Measurements from ENCODE around the gene SASH3. TPM values are rescaled to one million over a fixed set of nuclear protein-coding genes. Genes with fewer than 3 reads are reported as not detected.

SASH3 gene
- total and polyA plus RNA-seq, 2 experiments from 2014 or later: 0.06 TPM; not detected in 1

DNA sequence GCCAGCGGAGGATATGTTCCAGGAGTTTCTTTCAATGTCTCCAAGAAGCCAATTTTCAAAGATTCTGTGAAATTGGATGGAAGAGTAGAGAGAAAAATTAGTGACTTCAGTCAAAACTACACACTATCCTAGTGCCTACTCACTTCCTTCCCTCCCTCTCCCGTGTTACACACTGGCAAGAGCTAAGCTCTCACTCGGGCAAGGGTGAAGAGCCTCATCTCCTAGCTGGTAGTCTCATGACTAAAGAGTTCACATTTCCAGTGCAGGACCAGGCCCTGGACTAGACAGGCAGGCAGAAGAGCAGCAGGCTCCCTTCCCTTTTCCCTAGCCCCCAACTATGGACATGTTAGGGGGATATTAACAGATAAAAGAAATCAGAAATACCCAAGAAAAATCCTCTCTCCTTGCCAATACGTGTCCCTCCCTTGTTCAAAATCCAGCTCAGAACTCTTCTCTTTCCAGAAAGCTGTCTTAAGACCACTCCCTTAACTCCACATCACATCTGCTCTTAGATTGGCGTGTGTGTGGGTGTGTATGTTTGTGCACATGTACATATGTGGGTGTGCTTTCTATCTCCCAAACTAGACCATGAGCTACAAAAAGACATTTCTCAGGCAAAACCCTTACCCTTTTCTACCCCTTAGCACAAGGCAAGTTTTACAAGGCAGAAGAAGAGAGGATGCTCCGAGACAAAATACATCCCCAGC, 34.1 kb downstream of the SASH3 start:
- no peak overlapping the region for H3K9ac ChIP-seq
- peaks cover 2% of the 10 kb centered on the region for H3F3A ChIP-seq (ENCODE audit: insufficient read depth)
- H3K36me3 ChIP-seq (ENCODE audit: low read depth): no peaks in the 10 kb centered on the region
- H3K4me1 ChIP-seq (ENCODE audit: insufficient read depth): 0 out of 2 replicates have a peak, but pooled peaks cover 5% of the 10 kb centered on the region
- H3K27me3 ChIP-seq (replicated peaks; ENCODE audit: insufficient read depth): no peaks in the 10 kb centered on the region
- in situ Hi-C loops (cut with MboI): no loop called here
- TF ChIP-seq EZH2phosphoT487 (IDR thresholded peaks at IDR 0.05; ENCODE audit: insufficient read depth, low read depth) (no peak), EZH2 (IDR thresholded peaks at IDR 0.05; ENCODE audit: insufficient read depth, poor library complexity, severe bottlenecking) (no peak)
- WGBS, 2 experiments (ENCODE audit: low coverage in 1 of 2, low lambda C conversion rate in 2 of 2, missing lambda C conversion rate in 2 of 2): 44 to 63% methylated on average over 5 to 6 of the region's 6 CpGs
- DNase-seq: no peak
- no peak overlapping the region for H2AFZ ChIP-seq
- H3K27ac ChIP-seq: no peak overlapping the region
- H3K4me3 ChIP-seq: no peak overlapping the region
- no peaks in the 10 kb centered on the region for H4K20me1 ChIP-seq (ENCODE audit: insufficient read depth)
- H3K9me3 ChIP-seq (ENCODE audit: low read depth): no peaks in the 10 kb centered on the region
- H3K4me2 ChIP-seq (ENCODE audit: unreplicated experiment): no peak overlapping the region
- H3K79me2 ChIP-seq (ENCODE audit: insufficient read depth): no peaks in the 10 kb centered on the region
- H3K9me2 ChIP-seq (ENCODE audit: insufficient read depth): no peaks in the 10 kb centered on the region

GRCh38 chrX:129818123-129818522, 38.4 kb downstream of the SASH3 start:
- Histone ChIP-seq H3K9ac (no peak overlapping the region), H3K27me3 (replicated peaks; ENCODE audit: insufficient read depth) (no peaks in the 10 kb centered on the region), H3F3A (ENCODE audit: insufficient read depth) (no peaks in the 10 kb centered on the region), H3K36me3 (ENCODE audit: low read depth) (no peaks in the 10 kb centered on the region), H3K4me2 (ENCODE audit: unreplicated experiment) (no peak overlapping the region), H3K4me1 (ENCODE audit: insufficient read depth) (no peaks in the 10 kb centered on the region), H3K79me2 (ENCODE audit: insufficient read depth) (no peaks in the 10 kb centered on the region), H3K9me2 (ENCODE audit: insufficient read depth) (no peaks in the 10 kb centered on the region), H3K9me3 (ENCODE audit: low read depth) (no peaks in the 10 kb centered on the region), H3K4me3 (no peak overlapping the region), H3K27ac (no peak overlapping the region), H2AFZ (no peak overlapping the region), H4K20me1 (ENCODE audit: insufficient read depth) (no peaks in the 10 kb centered on the region)
- DNase-seq: peak; percentile 12
- no peak for TF ChIP-seq EZH2 (IDR thresholded peaks at IDR 0.05; ENCODE audit: insufficient read depth, poor library complexity, severe bottlenecking)
- TF ChIP-seq EZH2phosphoT487 (IDR thresholded peaks at IDR 0.05; ENCODE audit: insufficient read depth, low read depth): no peak
- 100% methylated on average over 2 of the region's 2 CpGs for WGBS, 2 experiments (ENCODE audit: low coverage in 1 of 2, low lambda C conversion rate in 2 of 2, missing lambda C conversion rate in 2 of 2)
- in situ Hi-C loops (cut with MboI): no loop called here

DNA sequence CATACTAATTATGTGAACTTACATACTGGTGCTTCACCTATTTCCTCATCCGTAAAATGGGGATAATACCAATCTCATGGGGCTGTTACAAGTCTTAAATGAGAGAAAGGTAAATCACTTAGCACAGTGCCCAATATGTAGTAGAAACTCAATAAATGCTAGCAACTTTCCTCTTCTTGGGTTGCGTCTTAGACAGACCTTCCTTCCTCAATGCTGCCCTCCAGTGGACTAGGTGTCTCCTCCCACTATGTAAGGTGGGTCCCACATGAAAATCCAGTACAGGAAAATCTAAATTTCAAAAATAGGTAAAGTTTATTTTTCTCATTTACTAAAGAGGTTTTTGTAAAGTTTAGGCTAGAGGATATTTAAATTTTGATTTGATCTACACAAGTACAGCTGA, 43.4 kb downstream of the SASH3 start:
- no peaks in the 10 kb centered on the region for H3K9me2 ChIP-seq (ENCODE audit: insufficient read depth)
- H4K20me1 ChIP-seq (ENCODE audit: insufficient read depth): no peaks in the 10 kb centered on the region
- no peak overlapping the region for H3K4me2 ChIP-seq (ENCODE audit: unreplicated experiment)
- H3F3A ChIP-seq (ENCODE audit: insufficient read depth): no peaks in the 10 kb centered on the region
- no peak overlapping the region for H3K9ac ChIP-seq
- TF ChIP-seq EZH2 (IDR thresholded peaks at IDR 0.05; ENCODE audit: insufficient read depth, poor library complexity, severe bottlenecking): no peak
- no peak for TF ChIP-seq EZH2phosphoT487 (IDR thresholded peaks at IDR 0.05; ENCODE audit: insufficient read depth, low read depth)
- H3K9me3 ChIP-seq (ENCODE audit: low read depth): no peaks in the 10 kb centered on the region
- no peaks in the 10 kb centered on the region for H3K4me1 ChIP-seq (ENCODE audit: insufficient read depth)
- no peak overlapping the region for H3K27ac ChIP-seq
- no peak overlapping the region for H2AFZ ChIP-seq
- in situ Hi-C loops (cut with MboI): no loop called here
- DNase-seq: peak; percentile 57
- WGBS, 2 experiments (ENCODE audit: low coverage in 1 of 2, low lambda C conversion rate in 2 of 2, missing lambda C conversion rate in 2 of 2): 64 to 79% methylated on average over 2 of the region's 2 CpGs
- no peaks in the 10 kb centered on the region for H3K27me3 ChIP-seq (replicated peaks; ENCODE audit: insufficient read depth)
- H3K4me3 ChIP-seq: no peak overlapping the region
- H3K79me2 ChIP-seq (ENCODE audit: insufficient read depth): peaks cover 8% of the 10 kb centered on the region; the same call in 1 of the 2 replicates
- H3K36me3 ChIP-seq (ENCODE audit: low read depth): peaks cover 5% of the 10 kb centered on the region; the same call in 1 of the 2 replicates

- H3K36me3 ChIP-seq (ENCODE audit: low read depth): peaks cover 5% of the 10 kb centered on the region; the same call in 1 of the 2 replicates
- no peaks in the 10 kb centered on the region for H3K9me2 ChIP-seq (ENCODE audit: insufficient read depth)
- no peaks in the 10 kb centered on the region for H4K20me1 ChIP-seq (ENCODE audit: insufficient read depth)
- no peak for DNase-seq
- H2AFZ ChIP-seq: no peak overlapping the region
- H3K9me3 ChIP-seq (ENCODE audit: low read depth): no peaks in the 10 kb centered on the region
- H3K27me3 ChIP-seq (replicated peaks; ENCODE audit: insufficient read depth): no peaks in the 10 kb centered on the region
- no peak overlapping the region for H3K9ac ChIP-seq
- in situ Hi-C loops (cut with MboI): no loop called here
- H3K4me3 ChIP-seq: no peak overlapping the region
- no peaks in the 10 kb centered on the region for H3F3A ChIP-seq (ENCODE audit: insufficient read depth)
- peaks cover 8% of the 10 kb centered on the region for H3K79me2 ChIP-seq (ENCODE audit: insufficient read depth)
- H3K4me2 ChIP-seq (ENCODE audit: unreplicated experiment): no peak overlapping the region
- TF ChIP-seq EZH2phosphoT487 (IDR thresholded peaks at IDR 0.05; ENCODE audit: insufficient read depth, low read depth) (no peak), EZH2 (IDR thresholded peaks at IDR 0.05; ENCODE audit: insufficient read depth, poor library complexity, severe bottlenecking) (no peak)
- WGBS, 2 experiments (ENCODE audit: low coverage in 1 of 2, low lambda C conversion rate in 2 of 2, missing lambda C conversion rate in 2 of 2): 37 to 50% methylated on average over 6 of the region's 6 CpGs
- no peak overlapping the region for H3K27ac ChIP-seq
- H3K4me1 ChIP-seq (ENCODE audit: insufficient read depth): no peaks in the 10 kb centered on the region
These were observed 43.8 kb downstream of the SASH3 start for GRCh38 chrX:129823522-129823921.

Data from GM23248 (cell line).